ENCODE measurements around the gene SLK.

DNA sequence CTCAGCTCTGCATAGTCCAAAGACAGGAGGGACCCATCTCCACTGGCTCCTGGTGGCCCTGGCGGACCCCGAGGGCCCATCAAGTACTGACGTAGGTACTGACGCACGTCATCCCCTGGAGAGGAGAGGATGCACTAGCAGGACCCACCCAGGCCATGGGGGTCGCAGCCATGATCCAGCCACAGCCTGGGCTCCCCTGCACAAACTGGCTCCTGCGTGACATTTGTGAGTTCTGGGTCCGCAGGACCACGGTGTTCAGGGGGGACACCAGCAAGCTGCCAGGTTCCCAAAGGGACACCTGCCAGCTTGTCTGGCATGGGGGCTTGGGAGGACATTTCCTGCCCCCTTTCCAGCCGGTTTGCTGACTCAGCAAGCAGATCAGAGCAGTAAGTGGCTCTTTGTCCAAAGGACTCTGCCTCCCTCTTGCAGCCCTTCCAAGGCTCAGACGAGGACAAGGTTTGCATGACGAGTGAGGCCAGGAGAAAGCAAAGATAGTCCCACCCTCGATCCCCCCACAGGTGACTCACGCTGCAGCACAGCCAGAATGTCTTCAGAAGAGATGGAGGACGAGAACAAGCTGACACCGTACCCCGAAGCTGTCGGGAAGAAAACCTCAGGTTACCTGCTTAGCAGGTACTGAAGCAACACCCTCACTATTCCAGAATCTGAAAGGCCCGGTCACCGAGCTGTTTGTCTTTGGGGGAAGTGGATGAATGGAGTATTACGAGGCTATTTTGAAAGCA, 69.7 kb downstream of the SLK start:
- TF ChIP-seq, protein P1, sequence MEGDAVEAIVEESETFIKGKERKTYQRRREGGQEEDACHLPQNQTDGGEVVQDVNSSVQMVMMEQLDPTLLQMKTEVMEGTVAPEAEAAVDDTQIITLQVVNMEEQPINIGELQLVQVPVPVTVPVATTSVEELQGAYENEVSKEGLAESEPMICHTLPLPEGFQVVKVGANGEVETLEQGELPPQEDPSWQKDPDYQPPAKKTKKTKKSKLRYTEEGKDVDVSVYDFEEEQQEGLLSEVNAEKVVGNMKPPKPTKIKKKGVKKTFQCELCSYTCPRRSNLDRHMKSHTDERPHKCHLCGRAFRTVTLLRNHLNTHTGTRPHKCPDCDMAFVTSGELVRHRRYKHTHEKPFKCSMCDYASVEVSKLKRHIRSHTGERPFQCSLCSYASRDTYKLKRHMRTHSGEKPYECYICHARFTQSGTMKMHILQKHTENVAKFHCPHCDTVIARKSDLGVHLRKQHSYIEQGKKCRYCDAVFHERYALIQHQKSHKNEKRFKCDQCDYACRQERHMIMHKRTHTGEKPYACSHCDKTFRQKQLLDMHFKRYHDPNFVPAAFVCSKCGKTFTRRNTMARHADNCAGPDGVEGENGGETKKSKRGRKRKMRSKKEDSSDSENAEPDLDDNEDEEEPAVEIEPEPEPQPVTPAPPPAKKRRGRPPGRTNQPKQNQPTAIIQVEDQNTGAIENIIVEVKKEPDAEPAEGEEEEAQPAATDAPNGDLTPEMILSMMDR (IDR thresholded peaks at IDR 0.05; ENCODE audit: poor library complexity): no peak
- TF ChIP-seq EZH2 (IDR thresholded peaks at IDR 0.05; ENCODE audit: borderline replicate concordance): no peak
